Prostate gland (tissue), 2 donors: ENCODE measurements around the gene LPIN1. TPM values are rescaled to one million over a fixed set of nuclear protein-coding genes. Genes with fewer than 3 reads are reported as not detected.
A peak's percentile ranks its signal among the peaks of the same experiment; 100 is the strongest.
"Not testable (repeated sequence)": the region's sequence is repeated elsewhere in the genome, so short reads cannot be mapped to it uniquely, and the experiment has no call there.

Experiments used
- DNase-seq: peaks from one replicate; pipeline ENCODE4 v3.0.0-alpha.2; 2019; ENCODE audit warnings: low spot score
- H3K27ac ChIP-seq, 2 donors: fragments of 200-600 bp; sonication (generic); 2 replicates each; pipeline ENCODE4 v1.5.1; 2017 to 2019
- H3K27me3 ChIP-seq: fragments of 200-600 bp; sonication (generic); replicated peaks from 2 replicates; pipeline ENCODE4 v1.5.1; 2019; ENCODE audit not compliant: insufficient read depth
- H3K36me3 ChIP-seq, 2 donors: fragments of 200-600 bp; sonication (generic); 1 replicate in 1 of 2; 2 replicates in 1 of 2; pipeline versions ENCODE4 v1.5.1 to v1.8.1; 2017 to 2019
- H3K4me1 ChIP-seq: fragments of 200-600 bp; sonication (generic); replicated peaks from 2 replicates; pipeline ENCODE4 v1.5.1; 2019
- H3K4me3 ChIP-seq, 2 donors: fragments of 200-600 bp; sonication (generic); 2 replicates each; pipeline ENCODE4 v1.5.1; 2017 to 2019
- H3K9me3 ChIP-seq: fragments of 200-600 bp; sonication (generic); 2 replicates; pipeline ENCODE4 v1.5.1; 2017
- POLR2A ChIP-seq: fragments of 450-650 bp; IDR thresholded peaks from one replicate; pipeline ENCODE4 v1.6.1; 2016; ENCODE audit warnings: antibody characterized with exemption, mild to moderate bottlenecking
- POLR2AphosphoS5 ChIP-seq: sonication (generic); formaldehyde crosslinking; IDR thresholded peaks from one replicate; pipeline ENCODE4 v1.6.1; 2017; ENCODE audit warnings: antibody characterized with exemption
- WGBS: methylation state at CpG from one replicate; pipeline ENCODE4 v1.1.5; 2018; 5-methylcytosine and 5-hydroxymethylcytosine counted together
- intact Hi-C: fragments of 100-400 bp; cut with DNase I; formaldehyde crosslinking; loops from one replicate; pipeline ENCODE4 v1.14.2; 2022
- total RNA-seq, 2 donors: library from RNA; depleted of rRNA; stranded (reverse); fragments of >200 nt; gene quantifications; one replicate each; pipeline ENCODE4 v1.1.0, GENCODE V29; 2016
- TF ChIP-seq, protein P1 (sequence below), 4 experiments: fragments of 200-600 bp in 2 of 4; fragments of 450-650 bp in 2 of 4; sonication (generic) in 2 of 4; IDR thresholded peaks; 1 replicate in 3 of 4; 2 replicates in 1 of 4; pipeline ENCODE4 v1.5.1; 2016 to 2019; ENCODE audit warnings: antibody characterized with exemption in 4 of 4, mild to moderate bottlenecking in 2 of 4, moderate library complexity in 2 of 4

LPIN1 gene
- total RNA-seq, 2 donors from 2014 or later = 18.2 to 57.1 TPM

DNA sequence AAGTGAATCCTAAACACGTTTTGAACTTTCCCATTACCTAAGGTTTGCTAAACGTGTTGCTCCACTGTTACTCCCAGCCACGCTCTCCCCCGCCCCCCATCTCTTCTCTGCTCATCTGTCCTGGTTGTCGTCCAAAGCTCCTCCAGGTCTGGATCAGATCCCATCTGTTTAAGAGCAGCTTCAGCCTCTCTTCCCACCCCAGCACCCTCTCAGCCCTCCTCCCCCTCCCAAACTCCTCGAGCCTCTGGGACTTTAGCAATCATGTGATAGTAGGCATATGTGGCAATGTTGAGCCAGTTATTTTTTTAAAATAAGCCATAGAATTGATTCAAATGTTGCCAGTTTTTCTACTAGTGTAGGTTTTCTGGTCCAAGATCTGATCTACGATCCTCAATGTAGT lies 20.0 kb upstream of the LPIN1 start:
- DNase-seq = peak; percentile 58
- H3K27me3 ChIP-seq = no peaks in the 10 kb centered on the region
- no peak overlapping the region for H3K4me3 ChIP-seq
- H3K9me3 ChIP-seq = no peaks in the 10 kb centered on the region
- intact Hi-C loops = no loop called here
- TF ChIP-seq POLR2AphosphoS5 (peak; percentile 16), POLR2A (no peak)
- TF ChIP-seq, protein P1, sequence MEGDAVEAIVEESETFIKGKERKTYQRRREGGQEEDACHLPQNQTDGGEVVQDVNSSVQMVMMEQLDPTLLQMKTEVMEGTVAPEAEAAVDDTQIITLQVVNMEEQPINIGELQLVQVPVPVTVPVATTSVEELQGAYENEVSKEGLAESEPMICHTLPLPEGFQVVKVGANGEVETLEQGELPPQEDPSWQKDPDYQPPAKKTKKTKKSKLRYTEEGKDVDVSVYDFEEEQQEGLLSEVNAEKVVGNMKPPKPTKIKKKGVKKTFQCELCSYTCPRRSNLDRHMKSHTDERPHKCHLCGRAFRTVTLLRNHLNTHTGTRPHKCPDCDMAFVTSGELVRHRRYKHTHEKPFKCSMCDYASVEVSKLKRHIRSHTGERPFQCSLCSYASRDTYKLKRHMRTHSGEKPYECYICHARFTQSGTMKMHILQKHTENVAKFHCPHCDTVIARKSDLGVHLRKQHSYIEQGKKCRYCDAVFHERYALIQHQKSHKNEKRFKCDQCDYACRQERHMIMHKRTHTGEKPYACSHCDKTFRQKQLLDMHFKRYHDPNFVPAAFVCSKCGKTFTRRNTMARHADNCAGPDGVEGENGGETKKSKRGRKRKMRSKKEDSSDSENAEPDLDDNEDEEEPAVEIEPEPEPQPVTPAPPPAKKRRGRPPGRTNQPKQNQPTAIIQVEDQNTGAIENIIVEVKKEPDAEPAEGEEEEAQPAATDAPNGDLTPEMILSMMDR (IDR thresholded peaks at IDR 0.05) = no peak
- no peaks in the 10 kb centered on the region for H3K36me3 ChIP-seq
- H3K4me1 ChIP-seq = no peaks in the 10 kb centered on the region
- H3K27ac ChIP-seq = no peak overlapping the region
- 16% methylated on average over 7 of the region's 7 CpGs for WGBS

DNA sequence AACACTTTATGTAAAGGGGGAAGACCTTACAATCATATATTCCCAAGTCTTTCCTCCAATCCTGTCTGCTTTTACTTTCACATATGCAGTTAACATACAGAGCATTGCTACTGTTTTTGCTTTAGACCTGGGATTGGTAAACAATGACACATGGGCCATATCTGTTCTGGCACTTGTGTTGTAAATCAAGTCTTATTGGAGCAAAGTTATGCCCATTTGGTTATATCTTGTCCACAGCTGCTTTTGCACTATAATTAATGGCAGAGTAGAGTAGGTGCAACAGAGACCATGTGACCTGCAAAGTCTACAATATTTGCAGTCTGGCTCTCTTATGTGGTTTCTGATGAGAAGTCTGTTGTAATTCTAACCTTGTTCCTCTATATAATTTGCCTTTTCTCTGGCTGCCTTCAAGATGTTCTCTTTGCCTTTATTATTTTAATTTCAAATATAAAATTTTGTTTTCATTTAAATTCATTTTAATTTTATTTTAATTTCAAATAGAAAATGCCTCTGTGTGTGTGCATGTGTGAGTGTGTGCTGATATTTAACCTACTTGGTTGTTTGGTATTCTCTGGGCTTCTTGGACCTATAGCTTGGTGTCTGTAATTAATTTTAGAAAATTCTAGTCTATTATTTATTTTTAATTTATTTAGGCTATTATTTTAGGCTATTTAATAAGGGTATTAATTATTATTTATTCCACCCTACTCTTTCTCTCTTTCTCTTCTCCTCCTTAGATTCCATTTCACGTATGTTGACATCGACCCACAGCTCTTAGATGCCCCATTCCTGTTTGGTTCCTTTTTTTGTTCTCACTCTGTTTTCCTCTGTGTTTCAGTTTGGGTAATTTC lies 16.8 kb upstream of the LPIN1 start:
- intact Hi-C loops = no loop called here
- H3K27me3 ChIP-seq = no peaks in the 10 kb centered on the region
- H3K9me3 ChIP-seq = no peaks in the 10 kb centered on the region
- no peak for TF ChIP-seq POLR2A
- TF ChIP-seq, protein P1 (IDR thresholded peaks at IDR 0.05) = no peak
- no peak for TF ChIP-seq POLR2AphosphoS5
- no peak overlapping the region for H3K4me3 ChIP-seq
- no peak for DNase-seq
- no peak overlapping the region for H3K27ac ChIP-seq
- H3K4me1 ChIP-seq = no peaks in the 10 kb centered on the region
- WGBS = 98% methylated on average over 2 of the region's 2 CpGs
- H3K36me3 ChIP-seq = no peaks in the 10 kb centered on the region

DNA sequence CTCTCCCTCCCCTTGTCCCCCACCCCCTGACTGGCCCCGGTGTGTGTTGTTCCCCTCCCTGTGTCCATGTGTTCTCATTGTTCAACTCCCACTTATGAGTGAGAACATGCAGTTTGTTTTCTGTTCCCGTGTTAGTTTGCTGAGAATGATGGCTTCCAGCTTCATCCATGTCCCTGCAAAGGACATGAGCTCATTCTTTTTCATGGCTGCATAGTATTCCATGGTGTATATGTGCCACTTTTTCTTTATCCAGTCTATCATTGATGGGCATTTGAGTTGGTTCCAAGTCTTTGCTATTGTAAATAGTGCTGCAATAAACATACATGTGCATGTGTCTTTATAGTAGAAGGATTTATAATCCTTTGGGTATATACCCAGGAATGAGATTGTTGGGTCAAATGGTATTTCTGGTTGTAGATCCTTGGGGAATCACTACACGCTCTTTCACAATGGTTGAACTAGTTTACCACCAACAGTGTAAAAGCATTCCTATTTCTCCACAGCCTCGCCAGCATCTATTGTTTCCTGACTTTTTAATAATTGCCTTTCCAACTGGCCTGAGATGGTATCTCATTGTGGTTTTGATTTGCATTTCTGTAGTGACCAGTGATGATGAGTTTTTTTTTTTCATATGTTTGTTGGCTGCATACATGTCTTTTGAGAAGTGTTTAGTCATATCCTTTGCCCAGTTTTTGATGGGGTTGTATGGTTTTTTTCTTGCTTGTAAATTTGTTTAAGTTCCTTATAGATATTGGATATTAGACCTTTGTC lies 15.0 kb upstream of the LPIN1 start:
- intact Hi-C loops, H3K27me3 ChIP-seq, DNase-seq, H3K9me3 ChIP-seq, H3K4me1 ChIP-seq, H3K4me3 ChIP-seq, H3K36me3 ChIP-seq, H3K27ac ChIP-seq: not testable (repeated sequence)
- 88% methylated on average over 4 of the region's 4 CpGs for WGBS

DNA sequence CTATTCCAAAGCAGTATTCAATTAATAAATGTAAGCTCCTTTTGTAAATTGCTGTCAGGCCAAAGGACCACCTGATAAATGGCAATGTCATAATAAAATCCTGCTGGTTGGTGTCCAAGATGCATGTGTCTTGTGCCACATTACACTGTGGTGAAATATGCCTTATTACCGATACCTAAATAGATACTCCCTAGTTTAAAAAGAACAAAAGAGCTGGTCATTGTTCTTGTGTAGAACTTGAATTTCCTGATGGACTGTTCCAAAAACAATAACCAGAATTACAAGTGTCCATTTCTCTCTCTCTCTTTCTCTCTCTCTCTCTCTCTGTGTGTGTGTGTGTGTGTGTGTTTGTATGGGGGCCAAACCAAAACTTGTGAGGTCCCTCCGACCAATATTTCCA lies 13.8 kb upstream of the LPIN1 start:
- intact Hi-C loops = no loop called here
- no peak overlapping the region for H3K27ac ChIP-seq
- H3K27me3 ChIP-seq = no peaks in the 10 kb centered on the region
- H3K4me1 ChIP-seq = no peaks in the 10 kb centered on the region
- TF ChIP-seq POLR2A (no peak), POLR2AphosphoS5 (no peak)
- TF ChIP-seq, protein P1 (IDR thresholded peaks at IDR 0.05) = no peak
- H3K4me3 ChIP-seq = no peak overlapping the region
- no peaks in the 10 kb centered on the region for H3K36me3 ChIP-seq
- WGBS = 51% methylated on average over 2 of the region's 2 CpGs
- H3K9me3 ChIP-seq = no peaks in the 10 kb centered on the region
- DNase-seq = no peak

DNA sequence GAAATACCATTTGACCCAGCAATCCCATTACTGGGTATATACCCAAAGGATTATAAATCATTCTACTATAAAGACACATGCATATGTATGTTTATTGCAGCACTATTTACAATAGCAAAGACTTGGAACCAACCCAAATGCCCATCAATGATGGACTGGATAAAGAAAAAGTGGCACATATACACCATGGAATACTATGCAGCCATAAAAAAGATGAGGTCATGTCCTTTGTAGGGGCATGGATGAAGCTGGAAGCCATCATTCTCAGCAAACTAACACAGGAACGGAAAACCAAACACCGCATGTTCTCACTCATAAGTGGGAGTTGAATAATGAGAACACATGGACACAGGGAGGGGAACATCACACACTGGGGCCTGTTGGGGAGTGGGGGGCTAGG lies 8.6 kb upstream of the LPIN1 start:
- H3K27me3 ChIP-seq, DNase-seq, H3K9me3 ChIP-seq, H3K4me3 ChIP-seq, H3K36me3 ChIP-seq, H3K27ac ChIP-seq, H3K4me1 ChIP-seq: not testable (repeated sequence)
- 97% methylated on average over 2 of the region's 2 CpGs for WGBS
- intact Hi-C loops = loop anchor here (1.0 kb wide), 1 partner anchor 41 kb away; no protein-coding TSS in a partner anchor
